Kidney (tissue), 14 donors: ENCODE data around the gene AICDA. TPM values are rescaled to one million over a fixed set of nuclear protein-coding genes. Genes with fewer than 3 reads are reported as not detected.
"Not testable (repeated sequence)": the region's sequence is repeated elsewhere in the genome, so short reads cannot be mapped to it uniquely, and the experiment has no call there.

ENCODE experiments used
- DNase-seq, 5 donors: peaks; one replicate each; pipeline ENCODE4 v3.0.0-alpha.2; 2013 to 2020
- FAIRE-seq: peaks from 2 replicates; lab custom pipeline; 2012; peaks lifted over from hg19 to GRCh38; lab: Jason Lieb, UNC
- H3K27ac ChIP-seq, 2 donors: one replicate each; pipeline ENCODE4 v1.7.0; 2013; ENCODE audit warnings: low read depth in 2 of 2, low read length in 2 of 2, inconsistent platforms in 1 of 2
- H3K27me3 ChIP-seq: one replicate; pipeline ENCODE4 v1.7.1; 2013; ENCODE audit warnings: low read length, inconsistent platforms; ENCODE audit not compliant: control insufficient read depth, insufficient read depth
- H3K36me3 ChIP-seq, 3 donors: one replicate each; pipeline versions ENCODE4 v1.7.0 to v1.7.1; 2013; ENCODE audit warnings: low read length in 3 of 3, control low read depth in 1 of 3, inconsistent platforms in 1 of 3; ENCODE audit not compliant: insufficient read depth in 3 of 3, control insufficient read depth in 2 of 3
- H3K4me1 ChIP-seq, 3 donors: one replicate each; pipeline versions ENCODE4 v1.7.0 to v1.7.1; 2013; ENCODE audit warnings: low read length in 3 of 3, inconsistent platforms in 1 of 3, low read depth in 1 of 3; ENCODE audit not compliant: control insufficient read depth in 2 of 3, insufficient read depth in 2 of 3
- H3K4me3 ChIP-seq, 3 donors: one replicate each; pipeline versions ENCODE4 v1.7.0 to v1.8.1; 2013; ENCODE audit warnings: low read length in 3 of 3, control low read depth in 1 of 3, inconsistent platforms in 1 of 3
- H3K9ac ChIP-seq, 3 donors: one replicate each; pipeline versions ENCODE4 v1.7.0 to v1.7.1; 2013; ENCODE audit warnings: low read length in 3 of 3, control low read depth in 1 of 3, inconsistent platforms in 1 of 3
- H3K9me3 ChIP-seq, 3 donors: one replicate each; pipeline versions ENCODE4 v1.7.0 to v1.7.1; 2013; ENCODE audit warnings: low read length in 3 of 3, control low read depth in 1 of 3, inconsistent platforms in 1 of 3; ENCODE audit not compliant: control insufficient read depth in 2 of 3, insufficient read depth in 1 of 3
- CTCF ChIP-seq: IDR thresholded peaks from 3 replicates; pipeline ENCODE4 v1.5.1; 2012; ENCODE audit warnings: mild to moderate bottlenecking, moderate library complexity, borderline replicate concordance; ENCODE audit not compliant: insufficient read depth; ENCODE audit errors: extremely low read depth
- intact Hi-C: fragments of 100-400 bp; cut with DNase I; formaldehyde crosslinking; loops from one replicate; pipeline ENCODE4 v1.11.1; 2022
- polyA plus RNA-seq: library from polyadenylated mRNA; stranded (reverse); fragments of 350-450 nt; fragmentation: Illumina TruSeq; extraction: RNeasy Lipid Tissue Mini Kit (QIAGEN cat#74804); gene quantifications from one replicate; pipeline ENCODE4 v1.2.3, GENCODE V29; 2014; ENCODE audit warnings: low read depth, low replicate concordance; ENCODE audit not compliant: insufficient read depth
- total RNA-seq: library from RNA; stranded (reverse); fragmentation: NEBNext Ultra II Directional; extraction: Animal tissue kit (Norgen Biotek cat#: 25700); gene quantifications from one replicate; pipeline ENCODE4 v1.2.1, GENCODE V29; 2021
- donor health status: control.
- donor health status: control.
- donor health status: control.
- donor health status: control.
- donor health status: control.
- donor health status: DM: yes; HTN: yes; CAD: no.
- donor health status: Normal renal cell carcinoma (clear cell type).

The AICDA gene
- total and polyA plus RNA-seq, 2 donors from 2014 or later, result not detected

- Histone ChIP-seq H3K27me3 (no peaks in the 10 kb centered on the region), H3K27ac (no peak overlapping the region), H3K4me1 (no peaks in the 10 kb centered on the region), H3K4me3 (no peak overlapping the region), H3K9ac (no peak overlapping the region), H3K9me3 (no peaks in the 10 kb centered on the region), H3K36me3 (no peaks in the 10 kb centered on the region)
- FAIRE-seq (no peak), DNase-seq (no peak)
- TF ChIP-seq CTCF, result no peak
- intact Hi-C loops, result no loop called here
Observed at GRCh38 chr12:8630131-8630530, 17.5 kb upstream of the AICDA start.

DNA sequence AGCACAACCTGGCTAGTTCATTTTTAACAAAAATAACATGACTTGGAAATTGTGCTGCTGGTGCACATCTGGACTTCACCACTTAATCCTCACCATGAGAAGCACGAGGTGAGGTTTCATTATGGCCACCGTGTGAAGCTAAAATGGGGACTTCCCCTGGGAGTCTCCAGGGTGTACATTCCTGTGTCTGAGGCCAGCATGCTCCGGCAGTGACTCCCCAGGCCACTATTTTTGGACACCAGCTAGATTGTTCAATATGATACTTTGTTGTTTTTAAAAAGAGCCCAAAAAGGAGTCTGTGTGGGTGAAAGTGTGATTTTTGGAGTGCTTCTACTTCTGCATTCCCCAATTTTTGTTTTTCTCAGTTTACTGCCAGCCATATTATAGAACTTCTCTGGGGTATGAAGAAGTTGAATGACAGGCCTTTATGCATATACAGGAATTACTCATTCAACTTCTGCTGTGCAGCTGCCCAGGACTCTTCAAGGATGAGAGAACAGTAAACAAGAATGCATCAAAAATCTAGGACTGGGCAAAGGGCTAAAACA lies 16.9 kb upstream of the AICDA start:
- H3K9ac ChIP-seq, result no peak overlapping the region
- H3K27me3 ChIP-seq, result no peaks in the 10 kb centered on the region
- no peaks in the 10 kb centered on the region for H3K4me1 ChIP-seq
- H3K4me3 ChIP-seq, result no peak overlapping the region
- intact Hi-C loops, result no loop called here
- no peaks in the 10 kb centered on the region for H3K9me3 ChIP-seq
- DNase-seq (no peak), FAIRE-seq (no peak)
- no peaks in the 10 kb centered on the region for H3K36me3 ChIP-seq
- no peak for TF ChIP-seq CTCF
- no peak overlapping the region for H3K27ac ChIP-seq

DNA sequence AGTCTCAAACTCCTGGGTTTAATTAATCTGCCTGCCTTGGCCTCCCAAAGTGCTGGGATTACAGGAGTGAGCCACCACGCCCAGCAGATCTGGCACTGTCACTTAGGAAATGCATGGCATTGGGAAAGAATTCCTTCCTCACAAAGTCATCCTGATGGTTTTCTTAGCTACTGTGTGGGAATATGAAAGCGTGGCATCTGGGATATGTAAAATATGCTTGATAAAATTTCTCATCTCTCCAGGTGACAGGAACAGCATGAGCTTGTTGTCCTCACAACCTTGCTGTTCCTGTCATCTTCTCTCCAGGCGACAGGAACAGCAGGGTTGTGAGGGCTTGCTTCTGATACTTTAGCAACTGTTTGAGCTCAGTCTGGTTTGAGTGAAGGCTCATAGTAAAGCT lies 16.1 kb upstream of the AICDA start:
- DNase-seq (no peak), FAIRE-seq (no peak)
- Histone ChIP-seq H3K27ac (no peak overlapping the region), H3K4me3 (no peak overlapping the region), H3K9ac (no peak overlapping the region), H3K9me3 (no peaks in the 10 kb centered on the region), H3K36me3 (no peaks in the 10 kb centered on the region), H3K27me3 (no peaks in the 10 kb centered on the region), H3K4me1 (no peaks in the 10 kb centered on the region)
- intact Hi-C loops, result no loop called here
- TF ChIP-seq CTCF, result no peak

DNA sequence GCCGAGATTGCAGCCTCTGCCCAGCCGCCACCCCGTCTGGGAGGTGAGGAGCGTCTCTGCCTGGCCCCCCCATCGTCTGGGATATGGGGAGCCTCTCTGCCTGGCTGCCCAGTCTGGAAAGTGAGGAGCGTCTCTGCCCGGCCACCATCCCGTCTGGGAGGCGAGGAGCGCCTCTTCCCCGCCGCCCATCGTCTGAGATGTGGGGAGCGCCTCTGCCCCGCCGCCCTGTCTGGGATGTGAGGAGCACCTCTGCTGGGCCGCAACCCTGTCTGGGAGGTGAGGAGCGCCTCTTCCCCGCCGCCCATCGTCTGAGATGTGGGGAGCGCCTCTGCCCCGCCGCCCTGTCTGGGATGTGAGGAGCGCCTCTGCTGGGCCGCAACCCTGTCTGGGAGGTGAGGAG lies 12.1 kb upstream of the AICDA start:
- H3K9me3 ChIP-seq, H3K27me3 ChIP-seq, FAIRE-seq, DNase-seq, H3K9ac ChIP-seq, intact Hi-C loops, H3K27ac ChIP-seq, H3K4me1 ChIP-seq, H3K4me3 ChIP-seq, H3K36me3 ChIP-seq: not testable (repeated sequence)
